Activated naive CD8-positive, alpha-beta T cell treated with anti-CD3 and anti-CD28 coated beads, Interleukin-2, amount 50 U/mL, for 16 hours (primary cell): ENCODE results near the gene GNAQ.
"Not testable (repeated sequence)": the region's sequence is repeated elsewhere in the genome, so short reads cannot be mapped to it uniquely, and the experiment has no call there.

Experiments used
- DNase-seq: peaks from one replicate; pipeline ENCODE4 v3.0.0-alpha.2; 2020; ENCODE audit warnings: low read depth, low spot score

The GNAQ gene

DNA sequence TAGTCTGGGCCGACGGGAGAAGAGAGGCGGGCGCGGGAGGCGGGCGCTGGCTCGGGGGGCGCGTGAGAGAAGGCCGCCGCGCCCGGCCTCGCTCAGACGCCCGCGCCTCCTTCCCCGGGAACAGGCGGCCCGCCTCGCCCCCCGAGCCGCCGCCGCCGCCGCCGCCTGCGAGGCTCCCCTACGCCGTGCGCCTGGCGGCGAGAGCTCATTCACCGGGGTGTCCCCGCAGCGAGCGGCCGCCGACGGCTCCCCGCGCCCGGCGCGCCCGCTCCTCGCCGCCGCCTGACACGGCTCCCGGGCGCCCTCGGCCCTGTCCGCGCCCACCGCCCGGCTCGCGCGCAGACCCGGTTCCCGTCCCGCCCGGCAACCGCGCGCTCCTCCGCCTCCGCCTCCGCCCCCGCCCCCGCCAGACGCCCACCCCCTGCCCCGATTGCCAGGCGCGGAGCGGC lies at the start of gene GNAQ:
GNAQ (minus strand) TSS at position 368 of the 449 bp plus-strand sequence. CDS start 576 bp downstream, outside the sequence.
- no peak for DNase-seq

DNA sequence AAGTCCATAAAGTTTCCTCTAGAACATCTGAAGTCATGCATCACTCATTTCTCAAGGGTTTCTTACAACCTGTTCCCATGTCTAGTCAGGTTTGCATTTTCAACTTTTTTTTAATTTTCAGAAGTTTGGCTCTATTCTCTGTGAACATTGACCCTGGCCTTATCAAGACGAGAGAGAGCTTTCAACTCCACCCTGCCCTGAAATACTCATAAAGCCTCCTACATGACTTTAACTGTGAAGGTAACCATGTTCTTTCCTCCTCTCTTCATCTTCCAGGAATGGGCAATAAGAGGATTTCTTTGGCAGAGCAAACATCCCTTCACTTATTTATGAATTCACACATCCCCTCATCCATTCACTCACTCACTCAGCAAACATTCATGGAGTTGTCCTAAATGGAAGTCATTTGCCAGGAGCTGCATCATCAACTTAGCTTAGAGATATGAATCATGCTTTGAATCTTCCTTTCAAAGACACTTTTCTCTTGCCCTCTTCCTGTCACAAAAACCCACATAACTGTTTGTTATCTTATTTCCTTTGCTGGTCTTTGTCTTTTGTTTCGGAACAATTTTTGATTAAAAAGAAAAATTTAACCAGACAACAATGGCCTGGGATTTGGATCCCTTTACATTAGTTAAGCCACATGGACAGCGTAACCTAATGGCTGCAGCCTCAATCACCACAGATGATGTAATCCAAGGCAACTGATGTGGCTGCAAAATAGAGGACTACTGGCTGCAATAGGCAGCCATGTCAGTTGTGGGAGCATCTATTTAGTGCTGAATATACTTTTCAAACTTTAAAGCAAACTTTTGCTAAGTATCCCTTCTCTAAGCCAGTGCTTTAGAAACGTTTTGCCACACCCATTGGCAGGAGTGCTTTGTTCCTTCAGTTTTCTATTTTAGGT lies 43.0 kb upstream of the GNAQ start:
- no peak for DNase-seq

DNA sequence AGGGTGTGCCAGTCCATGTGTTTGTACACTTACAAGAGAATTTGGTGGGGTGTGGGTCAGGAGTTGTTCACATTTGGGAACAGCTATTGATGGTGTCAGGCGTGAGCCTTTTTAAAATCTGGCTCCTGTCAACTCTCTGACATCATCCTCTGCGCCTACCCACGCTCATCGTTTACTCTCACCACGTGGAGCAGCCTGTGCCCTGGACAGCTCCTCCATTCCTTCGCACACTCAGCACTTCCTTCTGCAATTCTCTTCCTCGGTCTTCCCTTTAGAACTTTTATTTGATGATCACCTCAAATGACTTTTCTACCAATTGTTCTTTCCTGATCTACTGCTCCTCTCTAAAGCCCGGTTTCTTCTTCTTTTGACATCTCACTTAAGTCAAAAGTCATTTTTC lies 42.1 kb upstream of the GNAQ start:
- no peak for DNase-seq

DNA sequence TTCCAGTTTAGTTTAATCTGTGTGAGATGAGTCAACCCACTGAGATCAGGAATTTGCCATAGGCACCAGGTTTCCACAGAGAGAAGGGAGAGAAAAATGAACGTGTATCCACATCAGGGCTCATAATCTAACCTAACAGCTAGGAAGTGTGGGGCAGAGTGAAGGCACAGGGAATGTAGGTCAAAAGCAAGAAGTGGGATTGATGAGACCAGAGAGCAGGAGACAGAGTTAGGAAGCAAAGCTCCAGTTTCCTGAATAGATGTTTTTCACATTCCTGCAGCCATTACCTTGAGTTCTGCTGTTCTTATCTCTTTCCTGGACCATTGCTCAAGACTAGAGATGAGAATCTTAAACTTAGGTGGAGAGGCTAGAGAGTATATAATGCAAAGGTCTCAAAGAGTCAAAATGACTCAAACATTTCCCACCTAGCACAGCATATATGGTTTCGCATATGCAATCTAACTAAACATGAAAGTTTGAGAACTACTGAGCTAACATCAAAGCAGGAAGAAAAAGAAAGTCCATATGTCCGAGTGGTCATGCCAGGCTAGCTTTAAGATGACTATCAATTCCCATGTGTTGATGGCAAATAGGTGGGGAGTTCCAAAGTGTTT lies 41.1 kb upstream of the GNAQ start:
- DNase-seq: no peak

DNA sequence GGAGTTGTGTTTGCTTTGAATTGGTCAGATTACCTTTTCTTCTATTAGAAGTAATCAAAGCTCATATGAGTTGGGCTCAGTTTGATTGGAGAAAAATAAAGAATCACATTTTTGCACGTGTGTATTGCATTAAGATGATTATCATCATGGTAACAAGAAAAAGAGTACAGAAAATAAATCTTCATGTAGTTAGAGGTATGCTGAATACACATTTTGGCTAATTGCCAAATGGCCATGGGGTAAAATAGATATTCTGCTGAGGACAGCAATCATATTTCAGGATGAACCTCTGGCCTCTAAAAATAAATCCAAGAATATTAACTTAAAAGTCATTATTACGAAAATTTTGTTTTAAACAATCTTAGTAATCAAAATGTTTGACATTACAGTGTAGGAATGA lies 38.9 kb upstream of the GNAQ start:
- no peak for DNase-seq

DNA sequence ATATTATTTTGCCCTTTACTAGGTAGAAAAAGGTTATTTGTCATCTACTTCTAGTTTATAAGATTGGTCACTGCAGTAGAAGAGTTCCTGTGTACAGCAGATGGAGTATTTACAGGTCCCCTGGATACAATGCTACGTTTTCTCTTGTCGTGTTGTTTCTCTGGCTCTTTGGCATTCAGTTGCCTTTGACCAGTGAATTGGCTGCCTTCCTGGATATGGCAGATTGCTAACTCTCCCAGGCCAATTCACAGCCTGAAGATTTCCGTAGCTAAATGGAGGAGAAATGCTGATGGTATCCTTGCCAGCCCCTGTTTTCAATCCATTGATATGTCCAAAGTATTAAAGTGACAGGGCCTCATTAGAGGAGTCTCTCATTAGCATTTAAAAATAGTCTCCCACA lies 32.5 kb upstream of the GNAQ start:
- no peak for DNase-seq

DNA sequence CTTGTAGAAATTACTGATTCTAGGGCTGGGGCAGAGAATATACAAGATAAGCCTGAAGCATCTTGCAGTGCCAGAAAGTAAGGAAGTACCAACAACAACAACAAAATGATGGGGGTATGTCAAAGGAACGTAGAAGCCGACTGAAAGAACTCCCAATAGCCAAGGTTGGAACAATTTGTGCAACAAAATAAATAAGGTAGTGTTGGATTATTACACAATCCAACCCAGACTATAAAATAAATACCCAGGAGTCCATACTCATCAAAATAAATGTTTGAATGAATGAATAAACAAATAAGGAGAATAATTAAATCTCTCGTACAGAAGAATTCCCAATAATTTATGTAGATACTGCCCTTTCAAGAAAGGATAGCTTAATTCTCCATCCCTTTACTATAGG lies 31.1 kb upstream of the GNAQ start:
- no peak for DNase-seq

DNA sequence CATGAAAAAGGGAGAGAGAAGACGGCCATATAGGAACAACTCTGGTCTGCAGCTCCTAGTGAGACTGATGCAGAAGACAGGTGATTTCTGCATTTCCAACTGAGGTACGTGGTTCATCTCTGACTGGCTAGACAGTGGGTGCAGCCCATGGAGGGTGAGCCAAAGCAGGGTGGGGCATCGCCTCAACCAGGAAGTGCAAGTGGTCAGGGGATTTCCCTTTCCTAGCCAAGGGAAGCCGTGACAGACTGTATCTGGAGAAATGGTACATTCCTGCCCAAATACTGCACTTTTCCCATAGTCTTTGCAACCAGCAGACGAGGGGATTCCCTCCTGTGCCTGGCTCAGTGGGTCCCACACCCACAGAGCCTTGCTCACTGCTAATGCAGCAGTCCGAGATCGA lies 22.6 kb upstream of the GNAQ start:
- DNase-seq: not testable (repeated sequence)

DNA sequence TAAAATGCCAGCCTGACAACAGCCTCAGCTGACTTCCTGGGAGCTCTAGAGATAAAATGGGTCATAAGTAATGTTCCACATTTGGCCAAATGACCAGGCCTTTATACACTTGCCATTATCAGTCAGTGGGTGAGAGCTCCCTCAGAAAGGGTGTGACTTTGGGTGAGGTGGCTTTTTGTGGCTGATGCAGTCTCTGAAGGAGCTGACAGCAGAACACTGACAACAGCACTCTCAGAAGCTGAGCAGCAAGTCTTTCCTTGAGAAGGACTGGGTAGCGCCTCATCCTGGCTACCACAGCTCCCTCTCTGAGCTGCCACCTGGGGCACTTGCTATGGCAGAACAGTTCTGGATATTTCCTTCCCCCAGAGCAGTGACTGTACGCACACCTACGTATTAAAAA lies 22.0 kb upstream of the GNAQ start:
- no peak for DNase-seq

DNA sequence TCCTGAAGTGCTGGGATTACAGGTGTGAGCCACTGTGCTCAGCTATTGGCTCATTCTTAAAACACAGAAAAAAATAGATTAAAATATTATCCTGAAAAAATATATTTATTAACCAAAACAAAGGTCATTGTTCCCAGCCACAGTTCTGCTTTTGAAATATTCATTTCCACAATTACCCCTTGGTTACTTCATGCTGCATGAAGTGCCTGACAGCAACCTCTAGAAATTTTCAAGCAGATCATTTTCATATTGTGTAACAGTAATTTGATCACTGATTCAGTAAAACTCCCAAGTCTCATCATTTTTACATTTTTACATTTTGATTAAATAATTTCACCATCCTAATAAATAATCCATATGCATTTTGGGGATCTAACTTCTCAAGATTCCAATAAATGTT lies 18.8 kb upstream of the GNAQ start:
- DNase-seq: no peak

DNA sequence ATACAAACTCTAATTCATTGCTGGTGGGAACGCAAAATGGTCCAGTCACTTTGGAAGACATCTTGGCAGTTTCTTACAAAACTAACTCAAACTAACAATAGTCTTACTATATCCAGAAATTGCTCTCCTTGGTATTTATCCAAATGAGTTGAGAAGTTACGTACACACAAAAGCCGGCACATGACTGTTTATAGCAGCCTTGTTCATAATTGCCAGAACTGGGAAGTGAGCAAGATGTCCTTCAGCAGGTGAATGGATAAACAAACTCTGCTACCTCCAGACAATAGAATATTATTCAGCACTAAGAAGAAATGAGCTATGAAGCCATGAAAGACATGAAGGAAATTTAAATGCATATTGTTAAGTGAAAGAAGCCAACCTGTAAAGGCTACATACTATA lies 17.9 kb upstream of the GNAQ start:
- DNase-seq: no peak

DNA sequence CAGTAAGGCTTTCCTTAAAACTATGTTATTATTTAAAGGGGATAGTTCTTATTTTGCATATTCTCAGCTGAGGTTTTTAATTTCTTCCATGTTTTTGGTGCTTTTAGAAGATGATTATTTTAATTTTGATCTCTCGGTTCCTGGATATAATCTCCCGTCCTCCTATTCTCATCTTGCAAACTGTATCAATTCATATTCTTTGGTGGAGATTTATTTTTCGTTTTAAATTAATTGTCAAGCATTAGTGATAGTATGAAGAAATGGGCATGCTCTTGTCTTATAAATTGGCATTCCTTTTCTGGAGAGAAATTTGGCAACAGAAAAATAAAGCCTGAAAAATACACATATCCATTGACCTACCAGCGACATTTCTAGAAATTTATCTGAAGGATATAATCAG lies 15.5 kb upstream of the GNAQ start:
- DNase-seq: no peak

DNA sequence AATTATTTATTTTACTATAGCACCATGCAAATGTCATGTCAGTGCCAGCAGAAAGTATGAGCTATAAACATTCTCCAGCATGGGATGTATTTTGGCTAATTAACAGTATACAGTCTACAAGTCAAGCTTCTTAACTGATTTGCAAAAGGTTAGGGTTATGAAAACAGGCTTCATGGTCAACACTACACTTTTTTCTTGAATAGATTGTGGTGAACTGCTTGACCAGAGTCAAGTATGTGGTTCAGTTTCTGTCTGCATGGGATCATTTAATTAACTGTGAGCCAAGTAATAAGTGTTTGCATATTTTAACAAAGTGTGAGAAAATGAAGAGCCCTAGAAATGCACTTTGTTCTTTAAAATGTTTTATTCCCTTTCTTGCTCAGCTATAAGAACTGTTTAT lies 14.5 kb upstream of the GNAQ start:
- DNase-seq: no peak

DNA sequence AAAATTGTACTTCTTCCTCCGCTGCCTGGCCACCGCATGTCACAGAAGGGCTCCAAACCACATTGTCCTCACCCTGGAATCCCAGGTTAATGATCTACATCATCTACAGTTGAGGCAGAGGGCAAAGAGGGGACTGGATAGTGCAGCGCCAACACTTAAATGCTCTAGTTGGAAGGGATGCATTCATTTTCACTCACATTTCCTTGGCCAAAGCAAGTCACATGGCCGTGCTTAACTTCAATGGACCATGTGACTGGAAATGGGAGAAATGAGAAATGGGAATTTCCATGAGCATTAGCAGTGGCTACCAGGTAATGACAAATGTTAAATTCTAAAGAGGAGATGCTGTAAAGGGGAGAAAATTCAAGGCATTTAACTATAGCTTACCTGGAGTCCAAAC lies 13.3 kb upstream of the GNAQ start:
- DNase-seq: no peak

DNA sequence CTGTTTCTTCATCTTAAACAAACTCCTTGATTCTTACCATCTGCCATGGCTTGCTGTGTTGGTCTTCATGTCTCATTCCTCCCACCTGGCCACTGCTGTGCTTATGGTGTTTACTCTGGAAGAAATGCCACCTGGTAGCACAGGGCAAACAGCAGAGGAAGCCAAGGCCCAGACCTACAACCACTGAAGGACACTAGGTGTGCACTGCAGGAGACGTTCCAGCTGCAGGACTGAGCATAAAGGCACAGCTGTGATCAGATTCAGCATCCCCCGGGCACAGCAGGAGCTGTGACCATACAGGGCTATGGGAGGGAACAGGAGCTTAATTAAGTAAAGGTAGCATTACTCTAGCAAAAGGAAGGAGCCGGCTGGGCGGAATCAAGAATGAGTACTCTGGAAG lies 12.6 kb upstream of the GNAQ start:
- no peak for DNase-seq

DNA sequence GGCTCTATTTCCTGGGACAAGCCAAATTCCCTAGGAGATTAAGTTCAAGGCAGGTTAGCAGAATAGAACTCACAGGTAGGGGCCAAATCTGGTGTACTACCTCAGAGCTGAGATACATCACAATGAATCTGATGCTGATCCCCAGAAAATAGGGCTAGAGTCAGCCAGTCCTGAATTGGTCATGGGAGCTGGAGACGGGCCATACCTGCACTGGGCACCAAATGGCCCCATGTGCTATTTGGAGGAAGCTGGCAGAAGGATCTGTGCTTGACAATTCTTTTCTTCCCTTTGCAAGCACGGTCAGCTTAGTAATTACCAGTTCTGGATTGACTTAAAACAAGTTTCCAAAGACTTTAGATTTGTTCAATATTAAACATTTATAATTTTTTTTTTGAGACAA lies 10.4 kb upstream of the GNAQ start:
- DNase-seq: no peak

DNA sequence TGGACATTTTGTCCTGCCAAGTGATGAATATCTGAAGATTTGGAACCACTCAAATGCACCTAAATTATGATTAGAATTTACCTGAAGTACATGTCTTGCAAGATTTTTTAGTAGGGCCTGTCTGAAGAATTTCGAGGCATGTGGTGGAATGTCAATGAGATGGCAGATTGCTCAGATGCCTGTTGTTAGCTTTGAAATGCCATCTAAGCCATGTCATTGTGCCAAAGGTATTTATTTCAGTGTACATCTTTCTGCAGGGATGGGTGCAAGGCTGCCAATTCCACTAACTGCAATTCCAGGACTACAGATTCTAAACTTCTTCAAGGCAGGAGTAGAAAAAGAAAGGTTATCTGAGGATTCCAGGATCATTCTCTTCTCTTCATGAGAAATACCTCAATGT lies 9.1 kb upstream of the GNAQ start:
- no peak for DNase-seq

DNA sequence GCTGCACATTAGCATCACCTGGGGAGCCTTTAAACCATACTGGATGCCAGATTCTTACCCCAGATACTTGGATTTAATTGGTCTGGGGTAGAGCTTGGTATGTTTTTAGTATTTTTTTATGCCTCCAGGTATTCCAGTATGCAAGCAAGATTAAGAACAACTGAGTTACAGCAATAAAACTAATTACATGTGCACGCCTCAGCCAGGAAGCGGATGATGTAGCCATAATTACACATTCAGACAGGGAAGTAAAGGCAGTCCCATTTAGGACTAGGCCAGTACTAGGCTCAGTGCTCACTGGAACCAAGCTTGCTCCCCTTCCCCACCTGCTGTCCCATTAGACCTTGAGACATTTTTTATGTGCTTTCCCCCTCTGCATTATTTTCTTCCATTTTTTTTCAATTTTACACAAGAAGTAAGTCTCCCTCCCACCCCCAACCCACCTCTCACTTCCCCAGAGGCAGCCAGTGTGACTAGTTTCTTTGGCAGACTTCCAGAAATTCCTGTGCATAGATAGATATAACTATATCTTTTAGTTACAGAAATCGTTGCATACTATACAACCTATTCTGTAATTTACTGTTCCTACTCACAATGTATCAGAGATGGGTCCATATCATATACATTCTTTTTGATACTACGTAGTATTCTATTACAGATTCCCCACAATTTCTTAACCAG lies 7.1 kb upstream of the GNAQ start:
- DNase-seq: no peak

DNA sequence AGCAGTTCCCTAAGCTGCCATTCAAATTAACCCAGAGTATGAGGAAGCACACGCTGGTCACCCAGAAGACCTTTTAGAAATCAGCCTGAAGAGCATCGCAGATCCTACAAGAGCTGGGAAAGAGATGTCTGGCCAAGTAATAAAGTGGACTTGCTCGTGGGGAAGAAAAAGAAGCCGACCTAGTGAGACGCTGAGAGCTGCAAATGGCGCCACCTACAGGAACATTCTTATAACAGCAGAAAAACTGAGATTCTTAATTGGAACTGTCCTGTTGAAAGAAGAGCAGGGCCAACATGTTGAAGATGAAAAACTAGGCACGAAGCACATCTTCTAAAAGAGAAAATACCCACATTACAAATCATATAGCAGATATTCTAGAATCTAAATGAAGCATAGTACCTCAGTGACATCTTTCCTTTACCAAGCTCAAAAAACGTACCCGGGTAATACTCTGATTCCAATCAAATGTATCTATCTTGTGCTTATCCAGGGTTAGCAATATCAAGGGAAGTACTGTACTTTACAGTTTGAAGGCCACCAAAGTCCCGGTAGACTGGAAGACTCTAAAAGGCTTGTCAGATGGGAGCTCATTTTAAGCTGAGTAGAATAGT lies 3.9 kb upstream of the GNAQ start:
- peak; percentile 16 for DNase-seq

DNA sequence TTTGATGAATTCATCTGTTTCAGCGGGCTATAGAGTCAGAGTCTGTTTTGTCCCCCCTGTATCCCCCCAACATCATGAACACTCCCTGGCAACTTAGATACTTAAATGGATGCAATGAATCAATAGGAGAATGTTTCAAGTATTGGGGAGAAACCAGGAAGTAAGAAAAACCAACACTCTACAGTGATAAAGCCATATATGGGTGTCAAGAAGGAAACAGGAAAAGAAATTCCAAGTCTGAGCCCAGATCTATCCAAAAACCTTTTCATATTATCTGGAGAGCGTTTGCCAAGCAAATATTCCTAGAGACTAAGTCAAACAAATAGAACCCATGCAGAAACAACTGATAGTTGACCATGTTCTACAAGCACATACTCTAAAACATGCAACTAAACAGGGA lies 2.3 kb upstream of the GNAQ start:
- no peak for DNase-seq

DNA sequence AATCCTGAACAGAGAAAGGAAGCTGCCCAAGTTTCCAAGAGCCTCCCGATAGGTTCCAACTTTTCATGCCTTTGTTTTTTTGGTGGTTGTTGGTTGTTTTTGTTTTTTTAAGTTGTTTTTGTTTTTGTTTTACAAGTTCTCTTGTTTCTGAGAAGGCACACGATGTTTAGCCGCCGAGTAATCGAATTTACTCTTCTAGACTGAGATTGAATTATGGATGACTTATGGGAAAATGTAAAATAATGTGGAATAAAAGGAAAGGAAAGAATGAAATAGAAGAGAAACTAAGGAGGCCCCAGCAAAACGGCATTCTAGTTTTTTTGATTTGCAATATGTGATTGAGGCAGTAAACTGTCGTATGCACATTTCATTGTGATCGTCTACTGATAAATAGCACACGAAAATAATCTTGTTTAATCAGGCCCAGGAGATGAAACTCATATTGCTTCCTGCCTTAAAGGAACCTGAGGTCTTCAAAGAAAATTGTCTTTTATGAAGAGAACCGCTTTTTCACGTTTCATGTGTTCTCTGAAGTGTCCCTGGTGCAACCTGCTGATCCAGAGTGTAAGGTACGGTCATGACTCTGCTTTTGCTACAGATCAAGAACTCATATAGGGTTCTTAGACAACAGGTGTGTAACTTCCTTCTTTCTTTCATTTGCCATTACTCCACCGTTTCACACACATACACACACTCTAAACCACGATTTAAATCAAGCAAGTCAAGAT lies 1.3 kb upstream of the GNAQ start:
- DNase-seq: no peak
